Measurements from ENCODE around the gene HPSE2.

The HPSE2 gene

DNA sequence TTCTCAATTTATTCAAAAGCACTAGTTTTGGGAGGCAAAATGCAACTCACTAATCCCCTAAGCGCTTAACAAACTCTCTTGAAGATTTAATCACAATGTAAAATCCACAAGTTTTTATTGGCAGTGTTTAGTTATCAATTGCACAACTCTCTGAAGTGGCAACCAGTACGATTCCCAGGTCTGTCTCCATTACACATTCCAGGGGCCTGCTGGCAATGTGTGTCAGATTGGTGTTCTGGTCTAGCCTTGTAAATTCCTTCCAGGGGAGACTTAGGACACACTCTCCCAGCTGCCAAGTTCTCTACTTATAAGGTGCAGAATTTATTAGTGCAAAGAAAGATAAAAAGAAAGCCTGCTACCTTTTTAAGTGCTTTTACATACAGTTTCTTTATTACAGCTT, 624.2 kb downstream of the HPSE2 start:
- no peak for DNase-seq (ENCODE audit: low read depth, low spot score)
- no peak overlapping the region for H3K4me3 ChIP-seq (ENCODE audit: low read length)

DNA sequence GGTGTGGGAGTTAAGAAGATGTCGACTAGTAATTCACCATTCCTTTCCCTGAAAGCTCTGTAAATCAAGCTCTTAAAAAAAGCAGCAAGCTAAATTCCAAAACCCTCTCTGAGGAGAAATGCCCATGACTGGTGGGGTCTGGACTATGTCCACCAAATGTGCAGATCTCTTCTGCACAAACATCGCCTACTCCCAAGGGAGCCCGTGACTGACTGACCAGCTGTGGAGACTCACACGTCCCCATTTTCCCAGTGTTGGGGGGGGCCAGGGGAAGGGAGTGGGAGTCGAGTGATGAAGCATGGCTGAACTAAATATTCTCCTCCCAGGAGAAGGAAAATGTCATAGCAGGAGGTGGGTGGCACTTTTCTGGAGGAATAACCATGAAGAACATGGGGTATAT, 624.8 kb downstream of the HPSE2 start:
- DNase-seq (ENCODE audit: low read depth, low spot score): no peak
- no peak overlapping the region for H3K4me3 ChIP-seq (ENCODE audit: low read length)

GRCh38 chr10:98610301-98610700, 625.4 kb downstream of the HPSE2 start:
- no peak overlapping the region for H3K4me3 ChIP-seq (ENCODE audit: low read length)
- no peak for DNase-seq (ENCODE audit: low read depth, low spot score)

DNA sequence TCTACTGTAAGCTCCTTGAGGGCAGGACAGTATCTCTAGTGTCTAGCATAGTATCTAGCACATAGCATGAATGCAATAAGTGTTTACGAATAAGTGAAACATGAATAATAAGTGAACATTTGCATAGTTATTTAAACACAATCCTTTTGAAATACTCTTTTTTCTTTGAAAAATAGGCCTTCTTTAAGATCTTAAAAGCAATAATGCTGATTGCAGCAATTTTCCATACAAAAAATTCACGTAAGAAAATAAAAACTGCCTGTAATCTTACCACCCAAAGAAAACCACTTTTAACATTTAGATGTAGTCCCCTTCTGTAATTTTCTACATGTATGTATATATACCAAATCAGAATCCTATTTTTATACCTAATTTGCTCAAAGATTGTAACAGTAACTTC, 626.4 kb downstream of the HPSE2 start:
- H3K4me3 ChIP-seq (ENCODE audit: low read length): no peak overlapping the region
- no peak for DNase-seq (ENCODE audit: low read depth, low spot score)

- DNase-seq (ENCODE audit: low read depth, low spot score): no peak
- H3K4me3 ChIP-seq (ENCODE audit: low read length): no peak overlapping the region
Measured at GRCh38 chr10:98608411-98608810, 627.2 kb downstream of the HPSE2 start.

DNA sequence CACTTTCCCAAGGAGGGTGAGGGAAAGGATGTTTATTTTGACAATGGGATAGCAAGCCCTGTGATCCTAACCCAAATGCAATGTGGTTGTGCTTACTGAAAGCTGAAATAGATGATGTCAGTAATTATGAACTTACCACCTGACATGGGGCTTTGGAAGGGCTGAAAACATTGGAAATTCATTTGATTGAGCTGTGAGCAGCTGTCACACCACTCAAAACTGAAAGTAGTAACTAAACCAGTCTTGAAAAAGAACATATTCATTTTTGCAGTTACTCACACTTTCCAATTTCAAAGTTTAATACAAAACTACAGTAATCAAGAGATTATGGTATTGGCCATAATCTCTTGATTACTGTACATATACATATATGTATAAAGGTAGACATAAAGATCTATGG, 633.4 kb downstream of the HPSE2 start:
- DNase-seq (ENCODE audit: low read depth, low spot score): no peak
- no peak overlapping the region for H3K4me3 ChIP-seq (ENCODE audit: low read length)

DNA sequence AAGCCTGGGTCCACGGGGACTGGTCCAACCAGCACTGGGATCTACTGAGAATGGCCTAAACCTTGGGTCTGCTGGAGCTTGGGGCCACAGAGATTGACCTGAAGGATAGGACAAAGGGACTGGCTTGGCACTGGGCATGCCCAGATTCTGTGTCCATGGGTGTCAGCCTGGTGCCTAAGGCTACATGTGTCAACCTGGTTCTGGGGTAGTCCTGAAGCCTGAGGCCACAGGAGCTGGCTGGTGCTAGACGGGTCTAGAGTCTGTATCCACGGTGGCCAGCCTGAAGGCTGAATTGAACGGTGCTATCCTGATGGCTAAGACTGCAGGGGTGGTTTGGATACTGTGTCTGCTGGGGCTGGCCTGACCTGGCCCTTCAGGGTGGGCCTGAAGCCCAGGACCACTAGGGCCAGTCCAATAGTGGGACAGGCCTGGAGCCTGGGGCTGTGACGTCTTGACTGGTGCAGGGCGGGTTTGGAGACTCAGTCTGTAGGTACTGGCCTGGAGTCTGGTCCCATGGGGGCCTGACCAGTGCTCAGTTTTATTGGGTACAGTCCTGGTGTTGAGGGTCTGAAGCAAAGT, 636.5 kb downstream of the HPSE2 start:
- H3K4me3 ChIP-seq (ENCODE audit: low read length): no peak overlapping the region
- no peak for DNase-seq (ENCODE audit: low read depth, low spot score)

DNA sequence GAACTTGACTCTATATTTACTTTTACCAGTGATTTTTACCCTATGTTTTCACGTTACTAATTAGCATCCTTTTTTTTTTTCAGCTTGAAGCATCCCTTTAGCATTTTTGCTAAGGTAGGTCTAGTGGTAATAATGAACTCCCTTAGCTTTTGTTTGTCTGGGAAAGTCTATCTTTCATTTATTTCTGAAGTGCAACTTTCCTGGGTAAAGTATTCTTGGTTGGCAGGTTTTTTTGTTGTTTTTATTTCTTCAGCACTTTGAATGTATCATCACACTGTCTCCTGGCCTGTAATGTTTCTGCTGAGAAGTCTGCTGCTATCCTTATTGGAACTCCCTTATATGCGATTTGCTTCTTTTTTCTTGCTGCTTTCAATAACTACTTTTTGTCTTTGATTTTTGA, 639.2 kb downstream of the HPSE2 start:
- DNase-seq (ENCODE audit: low read depth, low spot score): no peak
- H3K4me3 ChIP-seq (ENCODE audit: low read length): no peak overlapping the region

DNA sequence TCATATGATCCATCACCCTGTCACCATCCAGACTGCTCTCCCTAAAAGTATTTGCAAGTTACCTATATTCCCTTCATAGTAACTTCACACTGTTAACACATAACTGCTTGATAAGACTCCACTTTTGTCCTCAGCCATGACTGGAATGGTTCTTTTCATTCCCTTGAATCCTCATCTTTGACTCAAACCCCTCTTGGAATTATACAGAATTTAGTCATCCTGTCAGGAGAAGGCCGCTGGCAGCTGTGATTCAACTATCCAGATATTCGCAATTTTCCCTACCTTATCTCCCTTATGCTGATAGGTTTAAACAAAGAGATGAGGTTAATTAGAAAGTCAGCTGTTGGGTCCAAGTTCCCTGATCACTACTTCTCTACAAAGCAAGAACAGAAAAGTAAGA, 646.0 kb downstream of the HPSE2 start:
- no peak for DNase-seq (ENCODE audit: low read depth, low spot score)
- H3K4me3 ChIP-seq (ENCODE audit: low read length): no peak overlapping the region

GRCh38 chr10:98589007-98589406, 646.6 kb downstream of the HPSE2 start:
- DNase-seq (ENCODE audit: low read depth, low spot score): no peak
- H3K4me3 ChIP-seq (ENCODE audit: low read length): no peak overlapping the region

- H3K4me3 ChIP-seq (ENCODE audit: low read length): no peak overlapping the region
- no peak for DNase-seq (ENCODE audit: low read depth, low spot score)
Measured at GRCh38 chr10:98587156-98587837, 648.4 kb downstream of the HPSE2 start.

DNA sequence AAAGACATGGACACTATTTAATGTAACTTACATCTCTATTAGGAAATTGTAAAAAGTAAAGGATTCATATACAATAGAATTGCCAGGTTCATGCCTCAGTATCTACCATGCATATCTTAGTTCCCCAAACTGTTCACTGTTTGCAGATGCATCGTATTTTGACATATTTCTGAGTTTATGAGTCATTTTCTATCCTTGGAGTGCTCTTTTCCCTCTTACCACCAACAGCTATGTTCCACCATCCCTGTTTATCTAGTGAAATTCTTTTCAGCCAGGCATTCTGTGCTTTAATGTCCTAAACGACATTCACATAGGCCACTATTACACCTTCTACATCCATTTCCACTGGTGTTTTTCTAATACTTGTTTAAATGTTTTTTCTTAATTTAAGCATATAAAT, 649.6 kb downstream of the HPSE2 start:
- no peak for DNase-seq (ENCODE audit: low read depth, low spot score)
- H3K4me3 ChIP-seq (ENCODE audit: low read length): no peak overlapping the region

DNA sequence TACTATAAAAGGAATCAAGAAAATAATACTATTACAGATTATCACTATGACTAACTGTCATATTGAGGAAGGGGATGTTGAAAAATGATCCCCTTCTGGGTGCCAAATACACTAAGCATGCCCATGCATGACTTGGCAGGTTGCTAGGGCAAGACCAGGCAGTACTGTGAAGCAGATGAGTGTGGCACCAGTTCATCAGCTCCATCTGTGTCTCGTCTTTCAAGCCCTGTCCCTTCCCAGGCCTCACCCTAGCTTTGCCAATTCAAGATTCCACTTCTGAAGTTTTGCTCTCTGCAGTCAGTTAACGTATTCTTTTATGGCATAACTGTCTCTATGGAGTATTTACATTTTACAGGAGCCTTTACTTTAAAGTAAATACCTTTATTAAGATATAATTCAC, 653.3 kb downstream of the HPSE2 start:
- no peak for DNase-seq (ENCODE audit: low read depth, low spot score)

GRCh38 chr10:98577578-98577977, 658.1 kb downstream of the HPSE2 start:
- H3K4me3 ChIP-seq (ENCODE audit: low read length): no peak overlapping the region
- DNase-seq (ENCODE audit: low read depth, low spot score): no peak

More for the DNA sequence above, 653.3 kb downstream of the HPSE2 start:
- H3K4me3 ChIP-seq (ENCODE audit: low read length): no peak overlapping the region

- H3K4me3 ChIP-seq (ENCODE audit: low read length): no peak overlapping the region
- DNase-seq (ENCODE audit: low read depth, low spot score): no peak
Measured at GRCh38 chr10:98577168-98577567, 658.5 kb downstream of the HPSE2 start.

GRCh38 chr10:98576096-98576495, 659.6 kb downstream of the HPSE2 start:
- no peak for DNase-seq (ENCODE audit: low read depth, low spot score)
- no peak overlapping the region for H3K4me3 ChIP-seq (ENCODE audit: low read length)

- no peak for DNase-seq (ENCODE audit: low read depth, low spot score)
- H3K4me3 ChIP-seq (ENCODE audit: low read length): no peak overlapping the region
Measured at GRCh38 chr10:98572594-98572993, 663.1 kb downstream of the HPSE2 start.

- H3K4me3 ChIP-seq (ENCODE audit: low read length): no peak overlapping the region
- no peak for DNase-seq (ENCODE audit: low read depth, low spot score)
Measured at GRCh38 chr10:98570834-98571233, 664.8 kb downstream of the HPSE2 start.

- DNase-seq (ENCODE audit: low read depth, low spot score): no peak
- no peak overlapping the region for H3K4me3 ChIP-seq (ENCODE audit: low read length)
Measured at GRCh38 chr10:98569853-98570252, 665.8 kb downstream of the HPSE2 start.

DNA sequence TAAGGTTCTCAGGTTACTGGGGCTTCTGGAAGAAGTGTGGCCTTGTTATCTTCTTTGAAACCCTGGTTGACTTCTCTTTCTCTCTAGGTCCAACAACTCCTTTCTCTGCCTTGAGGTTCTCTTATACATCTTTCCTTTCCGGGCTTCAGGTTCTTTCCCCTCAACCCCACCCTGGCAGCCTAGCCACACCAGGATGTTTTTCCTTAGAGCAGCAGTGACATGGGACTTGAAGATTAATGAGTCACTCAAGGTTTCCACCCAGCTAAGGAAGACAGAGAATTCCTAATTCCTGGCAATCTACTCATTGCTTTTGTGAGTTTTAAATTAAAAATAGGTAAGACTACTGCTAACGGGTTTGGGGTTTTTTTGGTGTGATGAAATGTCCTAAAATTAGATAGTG, 667.1 kb downstream of the HPSE2 start:
- no peak overlapping the region for H3K4me3 ChIP-seq (ENCODE audit: low read length)
- DNase-seq (ENCODE audit: low read depth, low spot score): no peak

GRCh38 chr10:98567391-98568133, 668.1 kb downstream of the HPSE2 start:
- no peak overlapping the region for H3K4me3 ChIP-seq (ENCODE audit: low read length)
- no peak for DNase-seq (ENCODE audit: low read depth, low spot score)
